Ureter (tissue), 1 donor: ENCODE measurements around the gene HS6ST3. TPM values are rescaled to one million over a fixed set of nuclear protein-coding genes. Genes with fewer than 3 reads are reported as not detected.
"Not testable (repeated sequence)": the region's sequence is repeated elsewhere in the genome, so short reads cannot be mapped to it uniquely, and the experiment has no call there.

Experiments
- DNase-seq: peaks from one replicate; pipeline ENCODE4 v3.0.0-alpha.2; 2020; ENCODE audit warnings: low spot score
- total RNA-seq: library from RNA; stranded (reverse); gene quantifications from one replicate; pipeline ENCODE4 v1.2.4, GENCODE V29; 2023
- donor health status: DM: yes; HTN: yes; CAD: no.

The HS6ST3 gene
- total RNA-seq, 1 donor from 2014 or later, result 4.4 TPM

DNA sequence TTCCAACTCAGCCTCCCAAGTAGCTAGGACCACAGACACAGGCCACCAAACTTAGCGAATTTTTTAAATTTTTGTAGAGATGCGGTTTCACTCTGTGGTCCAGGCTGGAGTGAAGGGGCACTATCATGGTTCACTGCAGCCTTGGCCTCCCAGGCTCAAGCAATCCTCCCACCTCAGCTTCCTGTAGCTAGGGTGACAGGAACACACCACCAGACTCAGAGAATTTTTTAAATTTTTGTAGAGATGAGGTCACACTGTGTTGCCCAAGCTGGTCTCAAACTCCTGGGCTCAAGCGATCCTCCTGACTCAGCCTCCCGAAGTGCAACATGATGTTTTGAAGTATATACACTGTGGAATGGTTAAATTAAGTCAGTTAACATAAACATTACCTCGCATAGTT, 640.8 kb downstream of the HS6ST3 start:
- DNase-seq, result no peak

GRCh38 chr13:96734499-96734898, 644.6 kb downstream of the HS6ST3 start:
- DNase-seq, result no peak

DNA sequence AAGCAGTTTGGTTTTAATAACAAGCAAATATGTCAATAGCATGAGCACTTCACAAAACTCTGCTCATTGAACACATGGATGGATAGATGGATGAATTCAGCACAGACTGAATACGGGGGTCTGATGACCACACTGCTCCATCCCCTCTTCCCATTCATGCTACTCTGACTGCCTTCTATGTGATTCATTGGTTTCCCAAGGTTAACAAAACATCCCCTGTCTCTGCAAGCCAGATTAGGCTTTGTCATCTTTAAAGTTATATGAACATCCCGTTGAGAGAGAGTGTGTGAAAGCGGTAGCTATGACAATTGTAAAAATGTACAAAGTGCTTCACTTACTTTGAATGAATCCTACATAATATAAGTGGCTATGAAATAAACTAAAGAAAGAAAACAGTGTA, 651.9 kb downstream of the HS6ST3 start:
- no peak for DNase-seq

GRCh38 chr13:96743296-96744089, 653.6 kb downstream of the HS6ST3 start:
- no peak for DNase-seq

- no peak for DNase-seq
Measured at GRCh38 chr13:96744367-96745331, 654.7 kb downstream of the HS6ST3 start.

- no peak for DNase-seq
Measured at GRCh38 chr13:96746886-96747285, 657.0 kb downstream of the HS6ST3 start.

GRCh38 chr13:96749825-96750224, 659.9 kb downstream of the HS6ST3 start:
- DNase-seq, result no peak

DNA sequence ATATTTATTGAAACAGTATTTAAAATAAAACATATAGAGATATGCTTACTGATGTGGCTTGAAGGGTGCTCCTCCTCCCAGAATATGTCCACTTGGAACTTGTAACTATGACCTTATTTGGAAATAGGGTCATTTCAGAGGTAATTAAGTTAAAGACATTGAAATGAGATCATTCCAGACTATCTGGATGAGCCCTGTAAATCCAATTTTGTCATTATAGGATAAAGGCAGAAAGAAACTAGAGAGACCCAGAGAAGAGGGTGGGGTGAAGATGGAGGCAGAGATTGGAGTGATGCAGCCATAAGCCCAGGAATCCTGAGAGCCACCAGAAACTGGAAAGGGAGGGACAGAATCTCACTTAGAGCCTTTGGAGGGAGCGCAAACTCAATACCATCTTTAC, 661.2 kb downstream of the HS6ST3 start:
- no peak for DNase-seq

DNA sequence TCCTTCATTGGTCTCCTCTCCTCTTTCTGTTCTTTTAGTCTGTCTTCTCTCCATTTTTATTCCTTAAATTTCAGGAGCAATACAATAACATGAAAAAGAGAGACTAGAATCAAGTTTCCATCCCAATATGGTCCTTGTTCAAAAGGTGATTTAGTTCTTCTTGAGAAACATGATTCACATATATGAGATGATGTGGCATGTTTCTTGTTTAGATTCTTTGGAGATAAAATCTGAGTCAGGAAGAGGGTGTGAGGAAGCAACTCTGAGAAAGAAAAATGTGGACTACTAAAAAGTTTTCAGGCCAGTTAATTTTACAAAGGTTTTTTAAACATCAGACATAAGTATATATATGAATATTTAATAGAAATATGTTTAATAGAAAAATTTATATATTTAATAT, 673.0 kb downstream of the HS6ST3 start:
- DNase-seq, result no peak

GRCh38 chr13:96766306-96766705, 676.4 kb downstream of the HS6ST3 start:
- no peak for DNase-seq

- no peak for DNase-seq
Measured at GRCh38 chr13:96768524-96768923, 678.6 kb downstream of the HS6ST3 start.

DNA sequence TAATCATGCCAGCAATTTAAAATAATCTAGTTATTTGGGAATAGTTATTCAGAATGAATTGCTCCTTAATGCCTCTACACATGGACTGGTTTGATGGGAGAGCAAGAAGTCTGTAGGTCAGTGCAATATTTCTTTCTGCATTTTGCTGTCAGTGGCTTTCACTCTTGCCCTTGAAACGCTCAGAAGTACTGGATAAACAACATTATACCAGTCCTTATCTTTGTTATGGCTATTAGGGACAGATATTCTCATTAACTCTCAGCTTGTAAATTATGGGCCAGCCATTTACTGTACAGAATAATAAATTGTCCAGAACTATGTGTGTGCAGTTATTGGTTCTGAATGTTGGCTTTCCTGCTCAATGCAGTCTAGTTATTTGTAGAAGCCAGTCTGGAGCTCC, 680.0 kb downstream of the HS6ST3 start:
- no peak for DNase-seq

DNA sequence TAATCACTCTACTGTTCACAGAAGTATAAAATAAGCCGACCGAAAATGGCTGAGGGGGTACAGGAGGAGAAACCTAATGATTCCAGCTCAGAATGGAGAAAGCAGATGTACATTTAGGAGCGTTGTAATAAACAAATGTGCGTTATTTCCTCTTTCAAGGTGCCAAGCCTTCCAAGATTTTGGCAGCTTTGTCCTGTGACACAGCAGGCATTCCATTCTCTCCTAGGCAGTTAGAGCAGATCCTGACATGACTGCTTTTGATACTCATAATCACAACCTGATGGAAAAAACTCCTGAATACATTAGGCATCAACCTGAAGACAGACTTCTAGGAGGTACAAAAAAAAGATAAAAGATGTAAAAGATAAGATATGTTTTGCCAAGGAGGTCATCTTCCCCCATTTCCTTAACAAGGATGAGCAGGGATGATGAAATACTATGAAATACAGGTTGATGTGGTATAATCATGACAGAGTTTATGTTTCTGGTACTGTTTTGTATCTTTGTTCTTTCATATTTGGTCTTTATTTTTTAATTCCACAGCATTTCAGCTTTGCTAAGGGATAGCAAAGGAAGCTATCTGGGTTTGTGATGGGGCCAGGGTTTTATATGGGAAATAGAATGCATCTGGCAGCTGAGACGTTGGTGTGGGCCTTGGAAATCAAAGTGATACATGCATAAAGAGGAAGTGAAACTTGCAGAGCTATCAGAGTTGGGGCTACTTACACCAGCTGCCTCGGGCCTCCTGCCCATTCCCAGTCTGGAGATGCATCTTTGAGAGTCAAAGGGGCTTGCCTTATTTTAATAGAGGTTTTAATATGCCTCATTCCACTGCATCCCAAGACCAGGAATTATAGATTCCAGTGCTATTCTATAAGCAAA, 681.8 kb downstream of the HS6ST3 start:
- DNase-seq, result no peak

DNA sequence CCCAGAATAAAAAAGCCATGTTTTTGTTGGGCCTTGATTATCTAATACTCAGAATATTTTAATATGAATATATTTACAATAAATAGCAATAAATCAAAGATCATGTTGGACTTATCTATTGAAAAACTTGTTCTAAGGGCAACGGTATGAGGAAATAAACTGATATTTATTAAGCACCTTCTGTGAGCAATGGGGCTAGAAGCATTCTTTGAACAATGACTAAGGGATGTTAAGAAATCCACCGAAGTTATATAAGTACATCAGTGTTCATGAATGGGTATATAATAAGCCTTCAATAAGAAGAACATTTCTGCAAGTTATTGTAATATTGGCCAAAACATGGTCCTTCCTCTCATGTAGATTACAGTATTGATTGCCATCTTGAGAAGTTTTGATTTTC, 682.5 kb downstream of the HS6ST3 start:
- no peak for DNase-seq

- DNase-seq, result not testable (repeated sequence)
Measured at GRCh38 chr13:96778302-96778701, 688.4 kb downstream of the HS6ST3 start.

DNA sequence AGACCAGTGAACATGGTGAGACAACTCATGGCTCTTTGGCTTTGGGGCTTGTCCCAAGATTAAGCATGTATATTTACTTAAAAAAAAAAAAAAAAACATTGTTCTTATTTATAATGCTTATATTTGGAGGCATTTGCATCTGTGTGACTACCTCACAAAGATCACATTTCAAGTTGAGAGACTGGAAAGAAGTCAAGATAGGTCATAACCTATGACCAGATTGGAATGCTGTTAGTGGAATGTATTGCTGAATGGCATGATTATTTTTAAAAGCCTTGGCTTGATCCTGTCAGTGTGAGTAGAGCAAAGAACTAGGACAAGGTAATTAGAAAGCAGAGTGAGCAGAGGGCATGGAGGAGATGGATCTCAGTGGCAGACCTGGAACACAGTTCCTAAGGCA, 689.8 kb downstream of the HS6ST3 start:
- no peak for DNase-seq

GRCh38 chr13:96780105-96780504, 690.2 kb downstream of the HS6ST3 start:
- DNase-seq, result no peak

DNA sequence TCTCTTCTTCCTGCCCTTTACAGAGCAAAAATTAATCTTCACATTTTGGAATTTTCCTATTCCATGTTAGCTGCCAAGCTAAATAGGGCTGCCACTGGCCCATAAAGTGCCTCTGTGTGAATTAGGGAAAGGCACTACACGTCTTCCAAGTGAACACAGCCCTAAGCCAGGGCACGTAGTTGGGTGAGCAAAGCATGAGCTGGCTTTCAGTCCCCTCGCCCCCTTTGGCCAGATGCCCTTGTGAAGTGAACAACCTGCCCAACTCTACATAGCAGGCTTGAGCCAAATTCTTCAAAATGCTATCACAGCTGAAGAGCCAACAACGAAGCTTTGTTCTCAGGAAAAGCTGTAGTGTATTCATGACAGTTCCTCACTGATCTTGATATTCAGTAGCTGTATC, 691.2 kb downstream of the HS6ST3 start:
- no peak for DNase-seq

DNA sequence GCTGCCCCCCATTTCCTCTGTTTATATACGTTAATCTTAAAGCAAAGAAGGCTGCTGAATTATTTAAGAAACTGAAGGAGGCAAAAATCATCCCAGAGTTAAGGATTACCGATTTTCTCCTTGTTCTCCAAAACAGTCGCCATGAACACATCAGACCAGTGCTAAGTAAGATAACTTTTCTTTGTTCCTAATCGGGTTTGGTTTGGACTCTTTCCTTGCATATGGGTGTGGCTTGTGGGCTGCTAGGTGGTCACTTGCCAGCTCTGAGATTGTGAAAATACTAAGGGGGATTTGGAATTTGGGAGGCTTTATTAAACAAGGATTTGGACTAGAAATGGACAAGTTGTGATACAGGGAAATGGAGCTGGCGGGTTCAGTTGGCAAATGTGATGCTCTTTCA, 692.3 kb downstream of the HS6ST3 start:
- no peak for DNase-seq

DNA sequence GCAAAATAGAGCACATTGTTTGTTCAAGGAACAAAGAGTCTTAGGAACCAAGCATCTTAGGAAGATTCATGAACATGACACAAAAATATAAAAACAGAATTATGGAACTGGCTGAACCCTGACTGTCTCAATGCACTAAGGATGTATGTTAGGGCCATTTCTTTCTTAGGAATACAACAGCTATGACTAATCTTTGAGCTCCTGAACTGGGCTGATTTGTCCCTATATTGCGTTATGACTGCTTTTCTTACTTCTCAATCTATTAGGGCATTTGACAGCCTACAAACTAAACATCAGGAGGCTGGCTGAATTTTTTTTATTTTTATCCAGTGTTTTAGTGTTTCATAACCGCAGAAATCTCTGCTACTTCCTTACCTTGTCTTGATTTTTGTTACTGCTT, 693.1 kb downstream of the HS6ST3 start:
- no peak for DNase-seq

DNA sequence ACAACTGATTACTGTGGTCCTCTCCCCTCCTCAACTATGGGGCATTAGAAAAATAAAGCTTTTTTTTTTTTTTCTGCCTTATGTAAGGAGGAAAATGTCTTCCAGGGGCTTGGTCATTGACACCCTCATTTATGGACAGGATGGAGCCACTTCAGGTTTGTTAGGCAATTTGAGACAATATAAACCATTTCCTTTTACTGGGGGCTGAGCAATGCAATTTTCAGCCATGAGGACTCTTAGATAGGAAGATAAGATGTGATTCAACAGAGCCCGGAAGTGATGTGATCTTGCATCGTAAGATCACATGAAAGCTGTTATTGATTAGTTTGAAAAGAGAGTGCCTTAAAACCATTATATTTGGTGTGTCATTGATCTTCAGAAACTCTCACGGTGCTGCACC, 693.6 kb downstream of the HS6ST3 start:
- DNase-seq, result no peak

- DNase-seq, result no peak
Measured at GRCh38 chr13:96785986-96786385, 696.1 kb downstream of the HS6ST3 start.
